ENCODE measurements around the gene TMEM91. TPM values are rescaled to one million over a fixed set of nuclear protein-coding genes. Genes with fewer than 3 reads are reported as not detected.
A peak's percentile ranks its signal among the peaks of the same experiment; 100 is the strongest.

TMEM91 gene
- total and polyA plus RNA-seq, 9 of the 15 experiments (the other 6 are each of a cell fraction or from before 2014, with no cell fraction given), result 1.2 to 5.2 (median 2.7) TPM

DNA sequence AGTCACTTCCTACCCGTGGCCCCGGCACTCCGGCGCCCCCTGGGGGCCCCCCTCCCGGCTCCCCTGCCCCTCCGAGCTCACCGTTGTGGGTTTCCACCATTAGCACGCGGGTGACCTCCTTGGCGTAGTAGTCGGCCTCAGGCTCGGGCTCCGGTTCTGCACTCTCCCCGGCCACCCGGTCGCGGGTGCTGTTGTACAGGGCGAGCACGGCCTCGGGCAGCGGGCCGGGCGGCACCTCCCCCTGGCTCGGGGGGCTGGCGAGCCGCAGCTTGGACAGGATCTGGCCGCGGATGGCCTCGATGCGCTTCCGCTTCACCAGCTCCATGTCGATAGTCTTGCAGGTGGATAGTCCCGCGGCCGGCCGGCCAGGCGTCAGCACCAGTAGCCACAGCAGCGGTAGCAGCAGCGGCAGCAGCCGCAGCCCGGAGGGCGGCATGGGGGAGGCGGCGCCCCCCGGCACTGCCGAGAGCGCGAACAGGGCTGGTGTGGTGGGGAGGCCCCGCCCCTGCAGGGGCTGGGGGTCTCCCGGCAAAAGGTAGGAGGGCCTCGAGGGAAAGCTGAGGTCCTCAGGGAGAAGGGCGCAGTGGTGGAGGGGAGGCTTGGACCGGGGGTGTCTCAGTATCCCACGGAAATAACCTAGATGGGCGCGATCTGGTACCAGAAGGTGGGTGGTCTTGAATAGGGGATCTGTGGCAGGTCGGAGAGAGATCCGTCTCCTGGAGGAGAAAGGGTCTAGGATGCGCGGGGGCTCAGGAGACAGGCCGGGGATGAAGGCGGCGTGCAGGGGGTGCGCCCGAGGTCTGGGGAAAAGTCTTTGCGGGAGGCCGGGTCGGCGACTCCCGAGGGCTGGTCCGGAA is 23.5 kb upstream of the TMEM91 start (continued):
- TF ChIP-seq, protein P1, sequence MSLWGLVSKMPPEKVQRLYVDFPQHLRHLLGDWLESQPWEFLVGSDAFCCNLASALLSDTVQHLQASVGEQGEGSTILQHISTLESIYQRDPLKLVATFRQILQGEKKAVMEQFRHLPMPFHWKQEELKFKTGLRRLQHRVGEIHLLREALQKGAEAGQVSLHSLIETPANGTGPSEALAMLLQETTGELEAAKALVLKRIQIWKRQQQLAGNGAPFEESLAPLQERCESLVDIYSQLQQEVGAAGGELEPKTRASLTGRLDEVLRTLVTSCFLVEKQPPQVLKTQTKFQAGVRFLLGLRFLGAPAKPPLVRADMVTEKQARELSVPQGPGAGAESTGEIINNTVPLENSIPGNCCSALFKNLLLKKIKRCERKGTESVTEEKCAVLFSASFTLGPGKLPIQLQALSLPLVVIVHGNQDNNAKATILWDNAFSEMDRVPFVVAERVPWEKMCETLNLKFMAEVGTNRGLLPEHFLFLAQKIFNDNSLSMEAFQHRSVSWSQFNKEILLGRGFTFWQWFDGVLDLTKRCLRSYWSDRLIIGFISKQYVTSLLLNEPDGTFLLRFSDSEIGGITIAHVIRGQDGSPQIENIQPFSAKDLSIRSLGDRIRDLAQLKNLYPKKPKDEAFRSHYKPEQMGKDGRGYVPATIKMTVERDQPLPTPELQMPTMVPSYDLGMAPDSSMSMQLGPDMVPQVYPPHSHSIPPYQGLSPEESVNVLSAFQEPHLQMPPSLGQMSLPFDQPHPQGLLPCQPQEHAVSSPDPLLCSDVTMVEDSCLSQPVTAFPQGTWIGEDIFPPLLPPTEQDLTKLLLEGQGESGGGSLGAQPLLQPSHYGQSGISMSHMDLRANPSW (CRISPR knock-in tag; IDR thresholded peaks at IDR 0.05), result no peak
- TF ChIP-seq BRD9 (IDR thresholded peaks at IDR 0.05; ENCODE audit: low read depth, partially characterized antibody) (no peak), ATF7 (IDR thresholded peaks at IDR 0.05) (peak; percentile 46), CREBBP (IDR thresholded peaks at IDR 0.05; ENCODE audit: low read depth, low read length) (no peak), HIVEP1 (CRISPR knock-in tag; IDR thresholded peaks at IDR 0.05) (no peak), RFX1 (IDR thresholded peaks at IDR 0.05) (no peak), ZFP1 (CRISPR knock-in tag; IDR thresholded peaks at IDR 0.05) (no peak), ZNF77 (CRISPR knock-in tag; IDR thresholded peaks at IDR 0.05) (no peak), BRCA1 (IDR thresholded peaks at IDR 0.05) (no peak), BRCA1 (CRISPR knock-in tag; IDR thresholded peaks at IDR 0.05) (no peak), ETV1 (tag; conservative IDR thresholded peaks at IDR 0.05; ENCODE audit: low read depth) (no peak), NR2C2 (CRISPR knock-in tag; IDR thresholded peaks at IDR 0.05) (no peak), NR2C2 (tag; IDR thresholded peaks at IDR 0.05) (no peak; the same call in 1 of the 2 replicates), KLF13 (tag; IDR thresholded peaks at IDR 0.05; ENCODE audit: borderline replicate concordance, low read depth) (no peak), RBM39 (optimal IDR thresholded peaks at IDR 0.05; ENCODE audit: low read depth, low read length) (no peak)
- TF ChIP-seq, protein P2, sequence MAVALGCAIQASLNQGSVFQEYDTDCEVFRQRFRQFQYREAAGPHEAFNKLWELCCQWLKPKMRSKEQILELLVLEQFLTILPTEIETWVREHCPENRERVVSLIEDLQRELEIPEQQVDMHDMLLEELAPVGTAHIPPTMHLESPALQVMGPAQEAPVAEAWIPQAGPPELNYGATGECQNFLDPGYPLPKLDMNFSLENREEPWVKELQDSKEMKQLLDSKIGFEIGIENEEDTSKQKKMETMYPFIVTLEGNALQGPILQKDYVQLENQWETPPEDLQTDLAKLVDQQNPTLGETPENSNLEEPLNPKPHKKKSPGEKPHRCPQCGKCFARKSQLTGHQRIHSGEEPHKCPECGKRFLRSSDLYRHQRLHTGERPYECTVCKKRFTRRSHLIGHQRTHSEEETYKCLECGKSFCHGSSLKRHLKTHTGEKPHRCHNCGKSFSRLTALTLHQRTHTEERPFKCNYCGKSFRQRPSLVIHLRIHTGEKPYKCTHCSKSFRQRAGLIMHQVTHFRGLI (CRISPR knock-in tag; IDR thresholded peaks at IDR 0.05), result no peak
- TF ChIP-seq, protein P3, sequence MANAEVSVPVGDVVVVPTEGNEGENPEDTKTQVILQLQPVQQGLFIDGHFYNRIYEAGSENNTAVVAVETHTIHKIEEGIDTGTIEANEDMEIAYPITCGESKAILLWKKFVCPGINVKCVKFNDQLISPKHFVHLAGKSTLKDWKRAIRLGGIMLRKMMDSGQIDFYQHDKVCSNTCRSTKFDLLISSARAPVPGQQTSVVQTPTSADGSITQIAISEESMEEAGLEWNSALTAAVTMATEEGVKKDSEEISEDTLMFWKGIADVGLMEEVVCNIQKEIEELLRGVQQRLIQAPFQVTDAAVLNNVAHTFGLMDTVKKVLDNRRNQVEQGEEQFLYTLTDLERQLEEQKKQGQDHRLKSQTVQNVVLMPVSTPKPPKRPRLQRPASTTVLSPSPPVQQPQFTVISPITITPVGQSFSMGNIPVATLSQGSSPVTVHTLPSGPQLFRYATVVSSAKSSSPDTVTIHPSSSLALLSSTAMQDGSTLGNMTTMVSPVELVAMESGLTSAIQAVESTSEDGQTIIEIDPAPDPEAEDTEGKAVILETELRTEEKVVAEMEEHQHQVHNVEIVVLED (CRISPR knock-in tag; IDR thresholded peaks at IDR 0.05), result no peak
- TF ChIP-seq, protein P4, sequence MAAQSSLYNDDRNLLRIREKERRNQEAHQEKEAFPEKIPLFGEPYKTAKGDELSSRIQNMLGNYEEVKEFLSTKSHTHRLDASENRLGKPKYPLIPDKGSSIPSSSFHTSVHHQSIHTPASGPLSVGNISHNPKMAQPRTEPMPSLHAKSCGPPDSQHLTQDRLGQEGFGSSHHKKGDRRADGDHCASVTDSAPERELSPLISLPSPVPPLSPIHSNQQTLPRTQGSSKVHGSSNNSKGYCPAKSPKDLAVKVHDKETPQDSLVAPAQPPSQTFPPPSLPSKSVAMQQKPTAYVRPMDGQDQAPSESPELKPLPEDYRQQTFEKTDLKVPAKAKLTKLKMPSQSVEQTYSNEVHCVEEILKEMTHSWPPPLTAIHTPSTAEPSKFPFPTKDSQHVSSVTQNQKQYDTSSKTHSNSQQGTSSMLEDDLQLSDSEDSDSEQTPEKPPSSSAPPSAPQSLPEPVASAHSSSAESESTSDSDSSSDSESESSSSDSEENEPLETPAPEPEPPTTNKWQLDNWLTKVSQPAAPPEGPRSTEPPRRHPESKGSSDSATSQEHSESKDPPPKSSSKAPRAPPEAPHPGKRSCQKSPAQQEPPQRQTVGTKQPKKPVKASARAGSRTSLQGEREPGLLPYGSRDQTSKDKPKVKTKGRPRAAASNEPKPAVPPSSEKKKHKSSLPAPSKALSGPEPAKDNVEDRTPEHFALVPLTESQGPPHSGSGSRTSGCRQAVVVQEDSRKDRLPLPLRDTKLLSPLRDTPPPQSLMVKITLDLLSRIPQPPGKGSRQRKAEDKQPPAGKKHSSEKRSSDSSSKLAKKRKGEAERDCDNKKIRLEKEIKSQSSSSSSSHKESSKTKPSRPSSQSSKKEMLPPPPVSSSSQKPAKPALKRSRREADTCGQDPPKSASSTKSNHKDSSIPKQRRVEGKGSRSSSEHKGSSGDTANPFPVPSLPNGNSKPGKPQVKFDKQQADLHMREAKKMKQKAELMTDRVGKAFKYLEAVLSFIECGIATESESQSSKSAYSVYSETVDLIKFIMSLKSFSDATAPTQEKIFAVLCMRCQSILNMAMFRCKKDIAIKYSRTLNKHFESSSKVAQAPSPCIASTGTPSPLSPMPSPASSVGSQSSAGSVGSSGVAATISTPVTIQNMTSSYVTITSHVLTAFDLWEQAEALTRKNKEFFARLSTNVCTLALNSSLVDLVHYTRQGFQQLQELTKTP (IDR thresholded peaks at IDR 0.05; ENCODE audit: low read depth in 1 of 2, partially characterized antibody in 2 of 2), result no peak

All from K562 (cell line).